HepG2 (cell line): ENCODE results near the gene SCYL1. TPM values are rescaled to one million over a fixed set of nuclear protein-coding genes. Genes with fewer than 3 reads are reported as not detected.
A peak's percentile ranks its signal among the peaks of the same experiment; 100 is the strongest.

Experiments
- ATAC-seq: fragments of 200-7000 bp; cut with Tn5 transposase; 3 replicates; pipeline ENCODE4 v1.9.1; 2020; ENCODE audit warnings: mild to moderate bottlenecking, moderate library complexity
- BruUV-seq: library from RNA; stranded (reverse); fragments of 400-500 nt; replicated peaks from 2 replicates; lab custom pipeline; 2021; lab: Mats Ljungman, UMichigan
- CTCF ChIA-PET: fragments of 300-600 bp; formaldehyde crosslinking; extraction: SDS; loops from one replicate; lab custom pipeline; 2021; ENCODE audit warnings: low total read pairs, inconsistent platforms, low intra/inter-chr PET ratio; lab: Yijun Ruan, JAX
- POLR2A ChIA-PET: fragments of 350-600 bp; sonication (Branson Sonifier 250); formaldehyde crosslinking; loops from one replicate; lab custom pipeline; 2020; ENCODE audit warnings: antibody characterized with exemption, inconsistent platforms; lab: Yijun Ruan, JAX
- DNase-seq: peaks from one replicate; pipeline ENCODE4 v3.0.0-alpha.2; 2015; ENCODE audit warnings: low spot score
- FAIRE-seq: peaks from 3 replicates; lab custom pipeline; 2011; peaks lifted over from hg19 to GRCh38; lab: Jason Lieb, UNC
- H2AFZ ChIP-seq: one replicate; pipeline ENCODE4 v1.6.1; 2011; ENCODE audit warnings: low read length, inconsistent platforms
- H3K27ac ChIP-seq: fragments of 300-600 bp; 3 replicates; pipeline ENCODE4 v1.8.0; 2011; ENCODE audit warnings: mixed run types, mild to moderate bottlenecking, mixed read lengths, low read length, inconsistent platforms; ENCODE audit not compliant: insufficient read depth; ENCODE audit errors: extremely low read length
- H3K27me3 ChIP-seq, 2 experiments: fragments of 200-600 bp in 1 of 2; 2 replicates in 1 of 2; 3 replicates in 1 of 2; pipeline versions ENCODE4 v1.6.0 to v1.8.0; 2011; ENCODE audit warnings: low read length in 2 of 2, mild to moderate bottlenecking in 2 of 2, moderate library complexity in 2 of 2, inconsistent platforms in 1 of 2; ENCODE audit not compliant: insufficient read depth in 2 of 2, control insufficient read depth in 1 of 2
- H3K36me3 ChIP-seq, 2 experiments: fragments of 200-600 bp in 1 of 2; replicated peaks in 1 of 2; 2 replicates in 1 of 2; 3 replicates in 1 of 2; pipeline versions ENCODE4 v1.5.1 to v1.8.0; 2011; ENCODE audit warnings: low read length in 2 of 2, inconsistent platforms in 1 of 2; ENCODE audit not compliant: insufficient read depth in 2 of 2, control insufficient read depth in 1 of 2
- H3K4me1 ChIP-seq: 2 replicates; pipeline ENCODE4 v1.5.1; 2012; ENCODE audit warnings: low read length, inconsistent platforms; ENCODE audit not compliant: insufficient read depth
- H3K4me2 ChIP-seq: 2 replicates; pipeline ENCODE4 v1.6.0; 2011; ENCODE audit warnings: low read depth, low read length, inconsistent platforms
- H3K4me3 ChIP-seq, 3 experiments: fragments of 200-600 bp in 1 of 3; sonication (generic), shearing (Covaris generic) in 1 of 3; replicated peaks in 1 of 3; 2 replicates each; pipeline ENCODE4 v1.5.1; 2011 to 2016; ENCODE audit warnings: low read length in 3 of 3, inconsistent platforms in 2 of 3, low read depth in 2 of 3, mild to moderate bottlenecking in 2 of 3, control low read depth in 1 of 3, mixed read lengths in 1 of 3; ENCODE audit not compliant: insufficient read depth in 1 of 3
- H3K79me2 ChIP-seq: one replicate; pipeline ENCODE4 v1.6.1; 2011; ENCODE audit warnings: low read length, inconsistent platforms; ENCODE audit not compliant: insufficient read depth
- H3K9ac ChIP-seq: 2 replicates; pipeline ENCODE4 v1.6.0; 2011; ENCODE audit warnings: mild to moderate bottlenecking, low read depth, low read length, inconsistent platforms; ENCODE audit not compliant: insufficient read depth
- H3K9me3 ChIP-seq: 2 replicates; pipeline ENCODE4 v1.5.1; 2012; ENCODE audit warnings: mild to moderate bottlenecking, low read length
- H4K20me1 ChIP-seq: 2 replicates; pipeline ENCODE4 v1.6.0; 2011; ENCODE audit warnings: inconsistent platforms, mild to moderate bottlenecking, low read length, moderate library complexity; ENCODE audit not compliant: insufficient read depth
- FOSL2 ChIP-seq: sonication (generic); formaldehyde crosslinking; IDR thresholded peaks from 2 replicates; pipeline ENCODE4 v1.4.0; 2020; ENCODE audit warnings: missing genetic modification reagents
- KAT8 ChIP-seq: IDR thresholded peaks from 2 replicates; pipeline ENCODE4 v1.6.1; 2016; ENCODE audit warnings: missing genetic modification reagents, missing compliant biosample characterization
- PHF21A ChIP-seq: sonication (generic); formaldehyde crosslinking; IDR thresholded peaks from 2 replicates; pipeline ENCODE4 v1.5.0; 2020; ENCODE audit warnings: mild to moderate bottlenecking, missing genetic modification reagents
- POLR2G ChIP-seq: fragments of 200-400 bp; formaldehyde crosslinking; IDR thresholded peaks from 2 replicates; pipeline ENCODE4 v1.6.1; 2018; ENCODE audit warnings: mild to moderate bottlenecking, low read depth, low read length, moderate library complexity
- TAF1 ChIP-seq: sonication (generic); formaldehyde crosslinking; IDR thresholded peaks from 2 replicates; pipeline ENCODE4 v1.4.0; 2020; ENCODE audit warnings: missing genetic modification reagents
- TOE1 ChIP-seq: sonication (generic); formaldehyde crosslinking; IDR thresholded peaks from 2 replicates; pipeline ENCODE4 v1.4.0; 2020; ENCODE audit warnings: mild to moderate bottlenecking, missing genetic modification reagents
- ZFX ChIP-seq: sonication (generic); formaldehyde crosslinking; IDR thresholded peaks from 2 replicates; pipeline ENCODE4 v1.4.0; 2020; ENCODE audit warnings: mild to moderate bottlenecking, low read depth, missing genetic modification reagents, moderate library complexity
- ZFY ChIP-seq: sonication (generic); formaldehyde crosslinking; IDR thresholded peaks from 2 replicates; pipeline ENCODE4 v1.4.0; 2020; ENCODE audit warnings: missing genetic modification reagents
- ZNF12 ChIP-seq: sonication (generic); formaldehyde crosslinking; IDR thresholded peaks from 2 replicates; pipeline ENCODE4 v1.5.0; 2020; ENCODE audit warnings: missing genetic modification reagents
- ZNF460 ChIP-seq: sonication (generic); formaldehyde crosslinking; IDR thresholded peaks from 2 replicates; pipeline ENCODE4 v1.5.1; 2020; ENCODE audit warnings: missing genetic modification reagents, mild to moderate bottlenecking, borderline replicate concordance
- ZNF496 ChIP-seq: sonication (generic); formaldehyde crosslinking; IDR thresholded peaks from 2 replicates; pipeline ENCODE4 v1.8.1; 2023; ENCODE audit warnings: mild to moderate bottlenecking, moderate library complexity, missing genetic modification reagents; ENCODE audit not compliant: insufficient replicate concordance
- ZNF644 ChIP-seq: IDR thresholded peaks from 2 replicates; pipeline ENCODE4 v1.6.1; 2016; ENCODE audit warnings: low read depth
- WGBS: methylation state at CpG from one replicate; pipeline ENCODE4 v1.1.6; 2017; ENCODE audit warnings: low lambda C conversion rate; 5-methylcytosine and 5-hydroxymethylcytosine counted together
- in situ Hi-C: cut with HindIII; loops from 2 replicates; pipeline ENCODE4 v1.10.0; 2017; ENCODE audit warnings: low pct_unique_long_range_greater_than_20kb; ENCODE audit not compliant: extremely low pct_ligation_motif_present
- intact Hi-C: fragments of 100-400 bp; cut with micrococcal nuclease; formaldehyde crosslinking; loops from one replicate; pipeline ENCODE4 v1.10.0; 2022; ENCODE audit not compliant: unreplicated experiment
- polyA plus RNA-seq, 8 experiments: library from polyadenylated mRNA; depleted of rRNA in 3 of 8; stranded (reverse) in 7 of 8; unstranded in 1 of 8; fragments of >200 nt; fragmentation: Illumina TruSeq in 4 of 8; extraction: Trizol in 4 of 8; gene quantifications; 2 replicates each; pipeline versions ENCODE4 v1.2.1 to v1.2.3, GENCODE V29; 2011 to 2016; ENCODE audit warnings: low read depth in 4 of 8, missing spikeins in 1 of 8, mixed read lengths in 1 of 8; ENCODE audit not compliant: insufficient read depth in 1 of 8
- total RNA-seq, 5 experiments: library from RNA; depleted of rRNA; stranded (reverse); fragments of >200 nt; fragmentation: Illumina TruSeq; extraction: Trizol; gene quantifications; 2 replicates each; pipeline ENCODE4 v1.2.3, GENCODE V29; 2016; ENCODE audit warnings: low read depth in 1 of 5
- TF ChIP-seq, protein P1 (sequence below), 2 experiments: sonication (generic) in 1 of 2; formaldehyde crosslinking in 1 of 2; IDR thresholded peaks; 2 replicates each; pipeline versions ENCODE4 v1.4.0 to v1.6.1; 2018 to 2020; ENCODE audit warnings: missing genetic modification reagents in 2 of 2, borderline replicate concordance in 1 of 2, low read depth in 1 of 2, mild to moderate bottlenecking in 1 of 2, missing biosample characterization in 1 of 2
- TF ChIP-seq, protein P2 (sequence below): sonication (generic); formaldehyde crosslinking; IDR thresholded peaks from 2 replicates; pipeline ENCODE4 v1.5.1; 2020; ENCODE audit warnings: missing genetic modification reagents, mild to moderate bottlenecking, borderline replicate concordance
- TF ChIP-seq, protein P3 (sequence below): sonication (generic); formaldehyde crosslinking; IDR thresholded peaks from 2 replicates; pipeline ENCODE4 v1.8.1; 2023; ENCODE audit warnings: missing genetic modification reagents, inconsistent platforms, borderline replicate concordance

SCYL1 gene
- total and polyA plus RNA-seq, 2 of the 13 experiments (the other 11 are each of a cell fraction or from before 2014, with no cell fraction given): 65.9 to 103 TPM

DNA sequence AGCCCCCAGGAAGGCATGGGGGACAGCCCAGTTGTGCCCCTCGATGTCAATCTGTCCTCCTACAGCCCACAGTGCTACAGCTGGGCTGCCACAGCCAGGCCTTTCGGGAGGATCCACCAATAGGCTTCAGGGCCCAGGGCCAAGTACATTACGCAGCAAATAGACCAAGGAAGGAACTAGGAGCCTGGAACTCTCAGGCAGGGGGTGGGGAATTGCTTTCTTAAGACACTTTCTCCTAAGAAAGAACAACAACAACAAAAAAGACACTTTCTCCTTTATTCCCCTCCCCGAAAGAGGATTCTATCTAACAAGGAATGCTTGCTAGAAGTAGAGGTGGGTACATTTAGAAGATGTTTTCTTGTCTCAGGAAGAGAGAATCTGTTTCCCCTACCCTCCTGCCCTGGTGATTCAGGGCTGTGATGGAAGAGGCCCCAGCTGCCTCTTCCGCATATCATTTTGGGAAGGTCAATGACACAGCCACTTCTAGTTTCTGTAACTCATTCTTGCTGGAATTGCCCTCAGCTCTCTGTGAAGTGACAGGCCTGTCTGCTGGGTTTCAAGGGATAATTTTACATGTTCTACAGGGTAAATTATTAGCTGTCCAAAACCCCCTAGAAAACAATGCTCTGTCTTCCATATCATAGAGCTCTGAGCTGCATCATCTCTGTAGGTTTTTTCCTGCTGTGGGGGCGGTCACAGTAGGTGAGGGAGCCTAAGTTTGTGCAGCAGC is 32.1 kb upstream of the SCYL1 start (continued):
- TF ChIP-seq ZFY (CRISPR knock-in tag) (0 out of 2 replicates have a peak, but pooled peaks have one; percentile 3), KAT8 (CRISPR knock-in tag) (0 out of 2 replicates have a peak, but pooled peaks have one; percentile 10)

DNA sequence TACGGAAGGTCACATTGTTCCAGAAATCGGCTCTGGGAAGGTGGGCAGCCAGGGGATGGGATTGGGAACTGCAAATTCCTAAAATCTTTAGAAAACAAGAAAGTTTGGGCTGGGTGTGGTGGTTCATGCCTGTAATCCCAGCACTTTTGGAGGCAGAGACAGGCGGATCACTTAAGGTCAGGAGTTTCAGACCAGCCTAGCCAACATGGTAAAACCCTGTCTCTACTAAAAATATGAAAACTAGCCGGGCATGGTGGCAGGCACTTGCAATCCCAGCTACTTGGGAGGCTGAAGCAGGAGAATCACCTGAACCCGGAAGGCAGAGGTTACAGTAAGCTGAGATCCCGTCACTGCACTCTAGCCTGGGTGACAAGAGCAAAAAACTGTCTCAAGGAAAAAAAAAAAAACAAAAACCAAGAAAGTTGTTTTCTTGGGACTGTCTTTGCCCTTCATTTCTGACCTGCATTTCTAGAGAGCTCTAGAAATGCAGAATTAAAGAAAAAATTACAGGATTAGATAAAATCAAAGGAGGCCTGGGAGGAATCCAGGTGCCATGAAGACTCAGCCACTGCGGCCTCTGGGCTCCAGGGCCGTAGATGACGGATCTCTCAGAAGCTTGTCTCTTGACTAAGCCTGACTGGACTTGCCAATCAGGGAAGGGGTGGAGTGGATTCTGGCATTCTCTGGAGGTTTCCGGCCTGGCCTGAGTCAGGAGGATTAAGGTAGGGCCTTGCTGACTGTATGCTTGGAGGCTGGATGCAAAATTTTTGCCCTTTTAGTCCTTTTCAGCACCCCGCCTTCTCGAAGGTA is 31.3 kb upstream of the SCYL1 start:
- H3K36me3 ChIP-seq: no peaks in the 10 kb centered on the region
- H2AFZ ChIP-seq: no peak overlapping the region
- H4K20me1 ChIP-seq: no peaks in the 10 kb centered on the region
- no peaks in the 10 kb centered on the region; a peak in 1 of 5 replicates for H3K27me3 ChIP-seq
- peaks cover 13% of the 10 kb centered on the region for H3K79me2 ChIP-seq
- DNase-seq: peak; percentile 80
- peak overlapping the region; percentile 22 to 55 (median 41); a peak in 5 of 6 replicates for H3K4me3 ChIP-seq
- H3K4me1 ChIP-seq: peaks cover 75% of the 10 kb centered on the region
- intact Hi-C loops (no loop called here), in situ Hi-C loops (no loop called here)
- POLR2A ChIA-PET: interaction anchor here (1.1 to 27.3 kb wide), 9 partner anchors 9 to 136 kb away, joined by 3 to 1590 read pairs (median 13); partner anchors contain the start of genes MALAT1 and NEAT1
- ATAC-seq: no peak
- H3K9me3 ChIP-seq: no peaks in the 10 kb centered on the region
- BruUV-seq: no TSS peak
- FAIRE-seq: peak; percentile 84
- H3K4me2 ChIP-seq: peak overlapping the region; percentile 86
- peak overlapping the region; percentile 48 for H3K27ac ChIP-seq
- CTCF ChIA-PET: no interaction called here
- H3K9ac ChIP-seq: peak overlapping the region; percentile 49
- WGBS: 16% methylated on average over 12 of the region's 12 CpGs
- TF ChIP-seq, protein P1, sequence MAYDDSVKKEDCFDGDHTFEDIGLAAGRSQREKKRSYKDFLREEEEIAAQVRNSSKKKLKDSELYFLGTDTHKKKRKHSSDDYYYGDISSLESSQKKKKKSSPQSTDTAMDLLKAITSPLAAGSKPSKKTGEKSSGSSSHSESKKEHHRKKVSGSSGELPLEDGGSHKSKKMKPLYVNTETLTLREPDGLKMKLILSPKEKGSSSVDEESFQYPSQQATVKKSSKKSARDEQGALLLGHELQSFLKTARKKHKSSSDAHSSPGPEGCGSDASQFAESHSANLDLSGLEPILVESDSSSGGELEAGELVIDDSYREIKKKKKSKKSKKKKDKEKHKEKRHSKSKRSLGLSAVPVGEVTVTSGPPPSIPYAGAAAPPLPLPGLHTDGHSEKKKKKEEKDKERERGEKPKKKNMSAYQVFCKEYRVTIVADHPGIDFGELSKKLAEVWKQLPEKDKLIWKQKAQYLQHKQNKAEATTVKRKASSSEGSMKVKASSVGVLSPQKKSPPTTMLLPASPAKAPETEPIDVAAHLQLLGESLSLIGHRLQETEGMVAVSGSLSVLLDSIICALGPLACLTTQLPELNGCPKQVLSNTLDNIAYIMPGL (CRISPR knock-in tag; IDR thresholded peaks at IDR 0.05; ENCODE audit: borderline replicate concordance in 1 of 2, low read depth in 1 of 2): 0 out of 4 replicates have a peak, but pooled peaks of 1 of the 2 experiments have one; percentile 13
- TF ChIP-seq TAF1 (0 out of 2 replicates have a peak, but pooled peaks have one; percentile 25), ZFX (CRISPR knock-in tag) (peak; percentile 60), ZNF460 (CRISPR knock-in tag) (no peak), ZNF12 (CRISPR knock-in tag) (0 out of 2 replicates have a peak, but pooled peaks have one; percentile 40), ZNF644 (CRISPR knock-in tag) (0 out of 2 replicates have a peak, but pooled peaks have one; percentile 28), ZNF496 (no peak), PHF21A (0 out of 2 replicates have a peak, but pooled peaks have one; percentile 10), POLR2G (no peak; the same call in 1 of the 2 replicates), FOSL2 (CRISPR knock-in tag) (peak; percentile 25; the same call in 1 of the 2 replicates), TOE1 (CRISPR knock-in tag) (no peak)
- TF ChIP-seq, protein P2, sequence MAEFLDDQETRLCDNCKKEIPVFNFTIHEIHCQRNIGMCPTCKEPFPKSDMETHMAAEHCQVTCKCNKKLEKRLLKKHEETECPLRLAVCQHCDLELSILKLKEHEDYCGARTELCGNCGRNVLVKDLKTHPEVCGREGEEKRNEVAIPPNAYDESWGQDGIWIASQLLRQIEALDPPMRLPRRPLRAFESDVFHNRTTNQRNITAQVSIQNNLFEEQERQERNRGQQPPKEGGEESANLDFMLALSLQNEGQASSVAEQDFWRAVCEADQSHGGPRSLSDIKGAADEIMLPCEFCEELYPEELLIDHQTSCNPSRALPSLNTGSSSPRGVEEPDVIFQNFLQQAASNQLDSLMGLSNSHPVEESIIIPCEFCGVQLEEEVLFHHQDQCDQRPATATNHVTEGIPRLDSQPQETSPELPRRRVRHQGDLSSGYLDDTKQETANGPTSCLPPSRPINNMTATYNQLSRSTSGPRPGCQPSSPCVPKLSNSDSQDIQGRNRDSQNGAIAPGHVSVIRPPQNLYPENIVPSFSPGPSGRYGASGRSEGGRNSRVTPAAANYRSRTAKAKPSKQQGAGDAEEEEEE (CRISPR knock-in tag): no peak
- TF ChIP-seq, protein P3, sequence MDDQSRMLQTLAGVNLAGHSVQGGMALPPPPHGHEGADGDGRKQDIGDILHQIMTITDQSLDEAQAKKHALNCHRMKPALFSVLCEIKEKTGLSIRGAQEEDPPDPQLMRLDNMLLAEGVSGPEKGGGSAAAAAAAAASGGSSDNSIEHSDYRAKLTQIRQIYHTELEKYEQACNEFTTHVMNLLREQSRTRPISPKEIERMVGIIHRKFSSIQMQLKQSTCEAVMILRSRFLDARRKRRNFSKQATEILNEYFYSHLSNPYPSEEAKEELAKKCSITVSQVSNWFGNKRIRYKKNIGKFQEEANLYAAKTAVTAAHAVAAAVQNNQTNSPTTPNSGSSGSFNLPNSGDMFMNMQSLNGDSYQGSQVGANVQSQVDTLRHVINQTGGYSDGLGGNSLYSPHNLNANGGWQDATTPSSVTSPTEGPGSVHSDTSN (CRISPR knock-in tag): no peak
